ENCODE measurements around the gene RAB35.

The RAB35 gene

GRCh38 chr12:120116441-120116791 lies at the start of gene RAB35:
Gene RAB35 (minus strand): TSS chr12:120116753. CDS start chr12:120116650, 103 bp downstream.
- no peak for DNase-seq

- no peak for DNase-seq
Measured at GRCh38 chr12:120164293-120164692, 47.7 kb upstream of the RAB35 start.

GRCh38 chr12:120162763-120163162 lies 46.2 kb upstream of the RAB35 start:
- DNase-seq, result no peak

- DNase-seq, result no peak
Measured at GRCh38 chr12:120161852-120162251, 45.3 kb upstream of the RAB35 start.

- DNase-seq, result no peak
Measured at GRCh38 chr12:120159509-120160237, 43.1 kb upstream of the RAB35 start.

GRCh38 chr12:120158351-120158750 lies 41.8 kb upstream of the RAB35 start:
- DNase-seq, result no peak

GRCh38 chr12:120157678-120158077 lies 41.1 kb upstream of the RAB35 start:
- DNase-seq, result no peak

GRCh38 chr12:120156315-120157259 lies 40.0 kb upstream of the RAB35 start:
- no peak for DNase-seq

GRCh38 chr12:120155072-120155471 lies 38.5 kb upstream of the RAB35 start:
- DNase-seq, result no peak

GRCh38 chr12:120150919-120151525 lies 34.5 kb upstream of the RAB35 start:
- DNase-seq, result no peak

GRCh38 chr12:120148011-120148410 lies 31.5 kb upstream of the RAB35 start:
- no peak for DNase-seq

GRCh38 chr12:120145164-120145563 lies 28.6 kb upstream of the RAB35 start:
- DNase-seq, result no peak

- no peak for DNase-seq
Measured at GRCh38 chr12:120144215-120144614, 27.7 kb upstream of the RAB35 start.

- no peak for DNase-seq
Measured at GRCh38 chr12:120142231-120142877, 25.8 kb upstream of the RAB35 start.

- no peak for DNase-seq
Measured at GRCh38 chr12:120141336-120141735, 24.8 kb upstream of the RAB35 start.

- DNase-seq, result no peak
Measured at GRCh38 chr12:120140603-120141002, 24.1 kb upstream of the RAB35 start.

- no peak for DNase-seq
Measured at GRCh38 chr12:120139958-120140357, 23.4 kb upstream of the RAB35 start.

- no peak for DNase-seq
Measured at GRCh38 chr12:120138366-120138765, 21.8 kb upstream of the RAB35 start.

GRCh38 chr12:120137833-120138232 lies 21.3 kb upstream of the RAB35 start:
- DNase-seq, result no peak

GRCh38 chr12:120136093-120136770 lies 19.7 kb upstream of the RAB35 start:
- no peak for DNase-seq

- no peak for DNase-seq
Measured at GRCh38 chr12:120134307-120134980, 17.9 kb upstream of the RAB35 start.

GRCh38 chr12:120132863-120133385 lies 16.4 kb upstream of the RAB35 start:
- DNase-seq, result no peak
